ENCODE measurements around the gene AKT2. TPM values are rescaled to one million over a fixed set of nuclear protein-coding genes. Genes with fewer than 3 reads are reported as not detected.
A peak's percentile ranks its signal among the peaks of the same experiment; 100 is the strongest.

AKT2 gene
- total RNA-seq, 2 donors from 2014 or later: 131 to 180 TPM

- peak overlapping the region; percentile 36 for H3K4me3 Mint-ChIP-seq
- peaks cover 23% of the 10 kb centered on the region in 2 donors for H3K4me1 Mint-ChIP-seq (ENCODE audit: low read depth in 2 of 2)
- no peaks in the 10 kb centered on the region for H3K27me3 Mint-ChIP-seq
- no peak for DNase-seq (ENCODE audit: low spot score)
- no peaks in the 10 kb centered on the region for H3K9me3 Mint-ChIP-seq
- ATAC-seq: no peak
- no peaks in the 10 kb centered on the region for H3K36me3 Mint-ChIP-seq
- H3K27ac Mint-ChIP-seq: no peak overlapping the region
Observed at GRCh38 chr19:40192758-40193586, 92.2 kb downstream of the AKT2 start.

GRCh38 chr19:40191836-40192646 is 93.1 kb downstream of the AKT2 start:
- peaks cover 23% of the 10 kb centered on the region in 2 donors for H3K4me1 Mint-ChIP-seq (ENCODE audit: low read depth in 2 of 2)

GRCh38 chr19:40190891-40191835 is 94.0 kb downstream of the AKT2 start, which contains the start of gene MAP3K10:
TSS of gene MAP3K10 (plus strand) at chr19:40191426. CDS start at chr19:40192032, 606 bp downstream.
- Mint-ChIP-seq H3K4me1 (ENCODE audit: low read depth in 2 of 2) (peaks cover 23% of the 10 kb centered on the region in 2 donors), H3K36me3 (no peaks in the 10 kb centered on the region), H3K9me3 (no peaks in the 10 kb centered on the region), H3K4me3 (peak within 1 kb of the TSS; percentile 88), H3K27ac (peak within 1 kb of the TSS; percentile 88 to 91), H3K27me3 (no peaks in the 10 kb centered on the region)
- ATAC-seq (peak; percentile 93 to 94), DNase-seq (ENCODE audit: low spot score) (peak; percentile 84)

More at GRCh38 chr19:40191836-40192646, 93.1 kb downstream of the AKT2 start:
- Mint-ChIP-seq H3K4me3 (peak overlapping the region; percentile 36), H3K9me3 (no peaks in the 10 kb centered on the region), H3K36me3 (no peaks in the 10 kb centered on the region), H3K27me3 (no peaks in the 10 kb centered on the region), H3K27ac (no peak overlapping the region)
- peak; percentile 4 to 26 for ATAC-seq
- no peak for DNase-seq (ENCODE audit: low spot score)

GRCh38 chr19:40184273-40184672 is 100.9 kb downstream of the AKT2 start:
- H3K27ac Mint-ChIP-seq: no peak overlapping the region
- H3K27me3 Mint-ChIP-seq: peaks cover 5 to 8% of the 10 kb centered on the region in 2 donors
- H3K4me1 Mint-ChIP-seq (ENCODE audit: low read depth in 2 of 2): no peaks in the 10 kb centered on the region

More at GRCh38 chr19:40184273-40184672, 100.9 kb downstream of the AKT2 start:
- no peak for DNase-seq (ENCODE audit: low spot score)
- no peak overlapping the region for H3K4me3 Mint-ChIP-seq
- no peaks in the 10 kb centered on the region for H3K9me3 Mint-ChIP-seq
- no peak for ATAC-seq
- no peaks in the 10 kb centered on the region for H3K36me3 Mint-ChIP-seq

Other genes with a start within 250 kb of the AKT2 start
- 10 to 100 TPM; 30.7 to 35.2 TPM for gene ZNF780B, start 229.1 kb downstream of the AKT2 start, total RNA-seq
- gene ZNF780A, start 194.4 kb downstream of the AKT2 start, total RNA-seq: 10 to 100 TPM; 24.2 to 26.3 TPM
- 10 to 100 TPM; 13.2 to 28.4 TPM for gene MAP3K10, start 93.9 kb downstream of the AKT2 start, total RNA-seq
- gene TTC9B, start 67.0 kb downstream of the AKT2 start, total RNA-seq: not detected
- under 1 TPM in 1 of 2 donors, not detected in 1; 0.98 TPM for gene CCNP, start 58.7 kb downstream of the AKT2 start, total RNA-seq
- gene C19orf47, start 63.1 kb upstream of the AKT2 start, total RNA-seq: 10 to 100 TPM; 18.1 to 33.5 TPM
- 10 to 100 TPM; 67.4 to 92.0 TPM for gene PLD3, start 63.4 kb upstream of the AKT2 start, total RNA-seq
- not detected for gene HIPK4, start 104.8 kb upstream of the AKT2 start, total RNA-seq
- gene PRX, start 128.0 kb upstream of the AKT2 start, total RNA-seq: under 1 TPM; 0.48 to 0.78 TPM
- 10 to 100 TPM; 11.2 to 21.5 TPM for gene SERTAD1, start 140.6 kb upstream of the AKT2 start, total RNA-seq
- 10 to 100 TPM; 12.8 to 13.2 TPM for gene SERTAD3, start 159.0 kb upstream of the AKT2 start, total RNA-seq
- 1 to 10 TPM; 4.6 to 5.3 TPM for gene BLVRB, start 180.4 kb upstream of the AKT2 start, total RNA-seq
- not detected for gene SPTBN4, start 181.7 kb upstream of the AKT2 start, total RNA-seq

Data from natural killer cell treated with Interleukin-12 subunit alpha and Interleukin-12 subunit beta and Interleukin-15 and Interleukin-18, amount 100 ng/mL, for 72 hours (primary cell).